ENCODE results near the gene ACSL6.

DNA sequence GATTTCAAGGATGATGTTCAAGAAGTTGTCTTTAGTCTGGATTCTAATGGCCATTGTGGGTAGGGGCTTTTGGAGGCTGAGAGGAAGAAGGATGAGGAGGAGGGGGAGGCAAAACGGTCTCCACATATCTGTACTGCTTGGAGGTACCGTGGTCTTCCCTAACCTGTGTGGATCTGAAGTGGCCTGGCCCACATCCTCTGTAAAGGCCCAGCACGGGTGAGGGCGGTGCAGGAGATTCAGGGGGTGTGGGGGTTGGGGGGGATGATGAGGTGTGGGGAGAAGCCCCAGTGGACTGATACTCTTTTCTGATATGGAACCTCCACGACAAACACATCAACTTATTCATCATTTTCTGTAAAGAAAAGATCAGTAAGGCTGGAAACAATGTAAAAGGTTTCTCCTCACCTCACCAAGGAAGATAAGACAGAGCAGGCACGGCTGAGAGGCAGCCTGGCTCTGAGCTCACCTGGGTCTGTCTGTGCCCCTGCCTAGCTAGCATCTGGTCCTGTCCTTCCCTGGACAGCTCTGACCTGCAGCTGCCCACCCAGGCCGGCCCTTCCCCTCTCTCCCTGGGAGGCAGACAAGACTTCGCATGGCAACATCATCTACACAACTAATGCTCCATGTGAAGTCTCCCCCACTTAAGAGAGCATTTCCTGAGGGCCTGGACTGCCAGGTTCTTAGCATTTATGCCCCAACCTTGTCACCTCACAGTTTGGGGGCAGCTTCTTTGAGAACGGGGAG is 43.4 kb upstream of the ACSL6 start:
- TF ChIP-seq, protein P1, sequence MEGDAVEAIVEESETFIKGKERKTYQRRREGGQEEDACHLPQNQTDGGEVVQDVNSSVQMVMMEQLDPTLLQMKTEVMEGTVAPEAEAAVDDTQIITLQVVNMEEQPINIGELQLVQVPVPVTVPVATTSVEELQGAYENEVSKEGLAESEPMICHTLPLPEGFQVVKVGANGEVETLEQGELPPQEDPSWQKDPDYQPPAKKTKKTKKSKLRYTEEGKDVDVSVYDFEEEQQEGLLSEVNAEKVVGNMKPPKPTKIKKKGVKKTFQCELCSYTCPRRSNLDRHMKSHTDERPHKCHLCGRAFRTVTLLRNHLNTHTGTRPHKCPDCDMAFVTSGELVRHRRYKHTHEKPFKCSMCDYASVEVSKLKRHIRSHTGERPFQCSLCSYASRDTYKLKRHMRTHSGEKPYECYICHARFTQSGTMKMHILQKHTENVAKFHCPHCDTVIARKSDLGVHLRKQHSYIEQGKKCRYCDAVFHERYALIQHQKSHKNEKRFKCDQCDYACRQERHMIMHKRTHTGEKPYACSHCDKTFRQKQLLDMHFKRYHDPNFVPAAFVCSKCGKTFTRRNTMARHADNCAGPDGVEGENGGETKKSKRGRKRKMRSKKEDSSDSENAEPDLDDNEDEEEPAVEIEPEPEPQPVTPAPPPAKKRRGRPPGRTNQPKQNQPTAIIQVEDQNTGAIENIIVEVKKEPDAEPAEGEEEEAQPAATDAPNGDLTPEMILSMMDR (IDR thresholded peaks at IDR 0.05), result no peak
- no peak for TF ChIP-seq POLR2A (IDR thresholded peaks at IDR 0.05)
